GM10248 (cell line): ENCODE results near the gene HOXB8.

ENCODE experiments used
- CTCF ChIA-PET: fragments of 300-600 bp; sonication (Branson Sonifier 250); formaldehyde crosslinking; extraction: SDS; loops from one replicate; lab custom pipeline; 2021; ENCODE audit warnings: antibody characterized with exemption; lab: Yijun Ruan, JAX
- POLR2A ChIA-PET: fragments of 350-650 bp; sonication (Branson Sonifier 250); formaldehyde crosslinking; extraction: SDS; loops from one replicate; lab custom pipeline; 2020; ENCODE audit warnings: antibody characterized with exemption; lab: Yijun Ruan, JAX
- DNase-seq: peaks from one replicate; pipeline ENCODE4 v3.0.0; 2012; ENCODE audit errors: extremely low spot score
- TF ChIP-seq, protein P1 (sequence below): IDR thresholded peaks from 2 replicates; pipeline ENCODE4 v1.5.1; 2012; ENCODE audit warnings: mild to moderate bottlenecking, low read depth; ENCODE audit errors: extremely low read depth, missing control alignments, control extremely low read depth

Gene HOXB8

DNA sequence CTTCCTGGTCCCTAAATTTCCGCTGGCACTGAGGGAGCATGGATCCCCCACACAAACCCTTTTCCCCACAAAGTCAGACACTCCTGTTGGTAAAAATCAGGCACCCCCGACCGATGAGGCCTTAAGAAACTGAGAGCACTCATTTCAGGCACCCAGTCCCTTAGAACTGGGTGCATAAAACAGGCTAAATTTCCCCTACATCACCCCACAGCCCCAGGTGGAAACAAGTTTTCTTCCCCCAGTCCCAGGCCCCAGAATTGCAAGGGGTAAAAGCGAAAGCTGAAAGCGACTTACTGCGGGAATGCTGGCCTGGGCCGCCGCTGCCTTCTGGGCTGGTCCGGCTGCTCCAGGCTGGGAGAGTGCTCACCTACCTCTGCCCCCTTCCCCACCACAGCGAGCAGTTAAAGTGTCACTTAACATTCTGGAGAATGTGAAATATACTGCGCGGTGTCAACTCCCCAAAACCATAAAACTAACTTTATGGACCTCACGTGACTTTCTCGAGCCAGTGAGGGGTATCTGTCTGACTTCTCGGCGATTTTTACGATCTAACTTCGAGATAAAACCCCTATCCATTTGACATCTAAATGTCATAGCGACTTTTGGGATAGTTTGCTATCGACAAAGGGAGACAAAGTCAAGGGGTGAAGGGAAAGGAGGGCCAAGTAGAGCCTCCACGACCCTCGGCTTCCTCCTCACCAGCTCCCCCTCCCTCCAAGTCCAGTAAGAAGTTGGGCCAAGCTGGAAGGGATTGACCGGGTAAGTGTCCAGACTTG is 25.1 kb downstream of the HOXB8 start, which contains the start of gene HOXB3:
Gene HOXB3, minus strand, starts transcription at position 411 of the 776 bp plus-strand sequence. CDS start 37,767 bp downstream, outside the sequence.
- TF ChIP-seq, protein P1, sequence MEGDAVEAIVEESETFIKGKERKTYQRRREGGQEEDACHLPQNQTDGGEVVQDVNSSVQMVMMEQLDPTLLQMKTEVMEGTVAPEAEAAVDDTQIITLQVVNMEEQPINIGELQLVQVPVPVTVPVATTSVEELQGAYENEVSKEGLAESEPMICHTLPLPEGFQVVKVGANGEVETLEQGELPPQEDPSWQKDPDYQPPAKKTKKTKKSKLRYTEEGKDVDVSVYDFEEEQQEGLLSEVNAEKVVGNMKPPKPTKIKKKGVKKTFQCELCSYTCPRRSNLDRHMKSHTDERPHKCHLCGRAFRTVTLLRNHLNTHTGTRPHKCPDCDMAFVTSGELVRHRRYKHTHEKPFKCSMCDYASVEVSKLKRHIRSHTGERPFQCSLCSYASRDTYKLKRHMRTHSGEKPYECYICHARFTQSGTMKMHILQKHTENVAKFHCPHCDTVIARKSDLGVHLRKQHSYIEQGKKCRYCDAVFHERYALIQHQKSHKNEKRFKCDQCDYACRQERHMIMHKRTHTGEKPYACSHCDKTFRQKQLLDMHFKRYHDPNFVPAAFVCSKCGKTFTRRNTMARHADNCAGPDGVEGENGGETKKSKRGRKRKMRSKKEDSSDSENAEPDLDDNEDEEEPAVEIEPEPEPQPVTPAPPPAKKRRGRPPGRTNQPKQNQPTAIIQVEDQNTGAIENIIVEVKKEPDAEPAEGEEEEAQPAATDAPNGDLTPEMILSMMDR: no peak
- ChIA-PET CTCF (interaction anchor here (0.7 to 3.0 kb wide), 14 partner anchors 23 to 572 kb away, joined by 3 to 18 read pairs (median 4); partner anchors contain the start of gene HOXB9), POLR2A (no interaction called here)
- DNase-seq: no peak

DNA sequence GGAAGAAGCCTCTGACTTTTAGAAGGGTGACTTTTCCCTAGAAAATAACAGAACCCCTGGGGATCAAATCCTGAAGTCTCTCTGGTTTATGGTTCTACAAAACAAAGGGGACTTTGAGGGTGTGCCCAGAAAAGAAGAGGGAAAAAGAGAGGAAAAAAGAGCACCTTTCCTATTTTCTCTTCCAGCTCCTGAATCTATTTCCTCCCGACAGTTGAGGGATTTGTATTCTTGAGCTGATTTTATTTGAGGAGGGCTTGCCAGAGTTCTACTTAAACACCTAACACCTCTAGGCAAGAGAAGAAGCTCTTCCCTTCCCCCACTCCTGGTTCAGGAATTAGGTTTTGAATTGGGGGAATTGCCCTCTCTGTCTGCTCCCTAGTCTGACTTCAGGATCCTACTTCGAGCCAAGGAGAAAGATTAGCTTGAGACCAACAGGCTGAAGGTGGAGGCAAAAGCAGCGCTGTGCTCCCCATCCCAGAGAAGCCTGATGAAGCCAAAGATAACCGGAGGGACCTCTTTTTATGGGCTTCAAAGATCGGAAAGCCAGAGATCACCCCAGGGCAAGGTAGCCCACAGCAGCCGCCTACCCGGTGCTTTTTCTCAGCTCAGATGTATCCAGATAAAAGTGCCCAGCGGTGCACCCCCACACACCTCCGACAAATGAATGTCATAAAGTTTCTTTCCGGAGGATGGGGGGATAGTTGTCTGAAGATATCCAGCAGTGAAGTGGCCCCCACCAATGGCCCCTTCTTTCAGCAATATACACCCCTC is 25.8 kb downstream of the HOXB8 start:
- no peak for DNase-seq
- TF ChIP-seq, protein P1: no peak
- ChIA-PET CTCF (interaction anchor here (1.0 to 3.0 kb wide), 16 partner anchors 10 to 571 kb away, joined by 3 to 18 read pairs (median 4); partner anchors contain the start of gene HOXB4), POLR2A (no interaction called here)

DNA sequence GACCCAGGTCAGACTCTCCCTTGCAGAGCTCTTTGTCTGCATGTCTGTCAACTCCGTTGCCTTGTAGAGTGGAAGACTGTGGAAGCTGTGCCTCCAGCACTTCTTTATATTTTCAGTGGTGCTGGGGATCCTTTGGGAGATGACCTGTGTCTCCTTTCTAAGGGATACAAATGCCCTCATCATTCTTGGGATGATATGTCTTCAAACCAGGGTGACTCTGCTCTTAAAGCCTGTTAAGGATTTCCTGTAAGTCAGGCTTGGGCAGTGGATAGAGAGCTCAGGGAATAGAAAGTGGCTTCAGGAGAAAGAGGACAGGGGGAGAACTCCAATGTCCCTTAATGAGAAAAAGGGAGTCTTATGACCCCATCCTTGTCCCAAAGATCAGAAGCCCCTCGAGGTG is 26.6 kb downstream of the HOXB8 start:
- POLR2A ChIA-PET: no interaction called here
- TF ChIP-seq, protein P1: no peak
- DNase-seq: no peak
- CTCF ChIA-PET: interaction anchor here (1.0 to 3.0 kb wide), 16 partner anchors 10 to 562 kb away, joined by 3 to 18 read pairs (median 7); partner anchors contain the start of gene HOXB4

DNA sequence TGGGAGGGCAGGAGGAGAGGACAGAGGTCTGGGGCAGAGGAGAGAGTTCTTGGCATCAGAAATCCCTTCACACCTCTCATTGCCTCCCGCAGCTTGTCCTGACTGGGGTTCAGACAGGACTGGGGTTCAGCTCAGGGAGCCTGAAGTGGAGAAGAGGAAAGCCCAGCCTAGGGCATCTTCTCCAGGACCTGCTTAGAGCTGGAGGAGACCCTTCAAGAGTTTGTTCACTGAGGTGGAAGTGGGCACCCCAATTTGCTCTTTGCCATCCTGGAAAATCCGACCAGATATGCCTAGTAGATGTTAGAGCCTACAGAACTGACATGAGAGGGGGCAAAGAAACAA is 27.0 kb downstream of the HOXB8 start:
- TF ChIP-seq, protein P1: no peak
- POLR2A ChIA-PET: no interaction called here
- no peak for DNase-seq
- CTCF ChIA-PET: interaction anchor here (1.0 to 3.0 kb wide), 17 partner anchors 8 to 562 kb away, joined by 3 to 18 read pairs (median 4); partner anchors contain the start of gene HOXB4

DNA sequence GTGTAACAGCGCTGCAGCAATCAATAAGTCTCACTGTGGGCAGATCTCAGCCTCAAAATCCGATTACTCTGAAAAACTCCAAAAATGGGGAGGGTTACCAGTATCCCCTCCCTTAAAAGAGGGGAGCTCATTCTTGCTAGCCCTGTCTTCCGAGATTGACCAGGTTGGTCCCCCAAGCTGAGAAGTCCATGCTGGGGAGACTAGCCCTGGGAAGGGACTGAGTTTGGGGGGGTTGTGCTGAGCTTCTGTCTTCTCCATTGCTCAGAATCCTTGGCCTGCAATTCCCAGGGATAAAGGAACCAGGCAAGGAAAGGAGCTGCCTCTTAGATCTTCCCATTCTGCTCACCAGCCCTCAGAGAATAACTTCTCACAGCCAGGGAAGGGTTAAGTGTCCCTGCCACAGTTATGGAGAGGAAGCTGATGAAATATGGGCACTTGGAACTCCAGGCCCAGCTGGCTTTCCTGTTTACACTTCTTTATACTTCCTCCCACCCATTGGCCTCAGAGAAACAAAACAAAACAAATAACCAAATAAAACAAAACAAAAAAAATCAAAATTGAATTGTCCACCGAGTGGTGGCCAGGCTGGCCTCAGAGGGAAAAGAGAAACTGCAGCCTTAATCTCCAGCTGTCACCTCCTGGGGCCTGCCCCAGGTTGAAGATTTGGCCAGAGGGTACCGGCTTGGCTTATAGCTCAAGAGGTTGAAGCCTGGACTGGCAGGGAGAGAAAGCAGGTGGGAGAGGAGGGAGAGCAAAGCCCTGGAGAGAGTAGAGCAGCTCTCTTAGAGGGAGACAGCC is 27.6 kb downstream of the HOXB8 start:
- CTCF ChIA-PET: interaction anchor here (0.8 to 3.0 kb wide), 20 partner anchors 9 to 561 kb away, joined by 3 to 18 read pairs (median 4); partner anchors contain the start of gene HOXB4
- POLR2A ChIA-PET: no interaction called here
- DNase-seq: no peak
- TF ChIP-seq, protein P1: no peak
